Epithelial cell of proximal tubule (primary cell): Measurements from ENCODE around the gene LY6G6F. TPM values are rescaled to one million over a fixed set of nuclear protein-coding genes. Genes with fewer than 3 reads are reported as not detected.
A peak's percentile ranks its signal among the peaks of the same experiment; 100 is the strongest.

Experiments used
- DNase-seq: peaks from one replicate; pipeline ENCODE4 v3.0.0-alpha.2; 2011; ENCODE audit warnings: low read depth
- H3K4me3 ChIP-seq: 2 replicates; pipeline ENCODE4 v1.5.1; 2011; ENCODE audit warnings: low read depth, mild to moderate bottlenecking, low read length
- CTCF ChIP-seq: conservative IDR thresholded peaks from 2 replicates; pipeline ENCODE4 v1.5.1; 2012; ENCODE audit warnings: low read depth, mild to moderate bottlenecking, low read length
- total RNA-seq: library from RNA; depleted of rRNA; stranded (reverse); fragments of >200 nt; gene quantifications from 2 replicates; pipeline ENCODE4 v1.2.3, GENCODE V29; 2015

Gene LY6G6F
- total RNA-seq, 1 donor from 2014 or later, result not detected

GRCh38 chr6:31740397-31741223 is 33.9 kb downstream of the LY6G6F start:
- DNase-seq, result no peak
- no peak for TF ChIP-seq CTCF
- peak overlapping the region; percentile 71 for H3K4me3 ChIP-seq

- DNase-seq, result no peak
- no peak for TF ChIP-seq CTCF
- no peak overlapping the region for H3K4me3 ChIP-seq
These were observed 35.1 kb downstream of the LY6G6F start for GRCh38 chr6:31741815-31742214.

GRCh38 chr6:31742894-31743293 is 36.2 kb downstream of the LY6G6F start:
- TF ChIP-seq CTCF, result no peak
- H3K4me3 ChIP-seq, result no peak overlapping the region

GRCh38 chr6:31744422-31744821 is 37.8 kb downstream of the LY6G6F start:
- no peak for DNase-seq
- no peak overlapping the region for H3K4me3 ChIP-seq
- TF ChIP-seq CTCF, result no peak

More at GRCh38 chr6:31742894-31743293, 36.2 kb downstream of the LY6G6F start:
- DNase-seq, result no peak

- H3K4me3 ChIP-seq, result no peak overlapping the region
- TF ChIP-seq CTCF, result no peak
- DNase-seq, result no peak
These were observed 42.8 kb downstream of the LY6G6F start for GRCh38 chr6:31749301-31750036.

GRCh38 chr6:31750411-31751022 is 43.9 kb downstream of the LY6G6F start:
- no peak for TF ChIP-seq CTCF
- no peak overlapping the region for H3K4me3 ChIP-seq
- no peak for DNase-seq
